GM23338 (cell line): ENCODE data around the gene CDH20.

ENCODE experiments used
- ETS1 ChIP-seq: IDR thresholded peaks from 2 replicates; pipeline ENCODE4 v1.6.1; 2016; ENCODE audit warnings: antibody characterized with exemption
- EZH2 ChIP-seq: fragments of 200-600 bp; sonication (generic); IDR thresholded peaks from one replicate; pipeline ENCODE4 v1.8.0; 2017; ENCODE audit warnings: antibody characterized with exemption, mild to moderate bottlenecking, low read depth; ENCODE audit not compliant: unreplicated experiment
- JUNB ChIP-seq: IDR thresholded peaks from one replicate; pipeline ENCODE4 v1.6.1; 2016; ENCODE audit warnings: antibody characterized with exemption; ENCODE audit not compliant: unreplicated experiment
- TF ChIP-seq, protein P1 (sequence below), 2 experiments: fragments of 200-600 bp in 1 of 2; sonication (generic) in 1 of 2; conservative IDR thresholded peaks; 2 replicates each; pipeline versions ENCODE4 v1.5.1 to v1.6.1; 2016 to 2017; ENCODE audit warnings: antibody characterized with exemption in 2 of 2, low read depth in 2 of 2, mild to moderate bottlenecking in 2 of 2, moderate library complexity in 1 of 2

GRCh38 chr18:61352059-61352458 is 18.8 kb downstream of the CDH20 start:
- TF ChIP-seq, protein P1, sequence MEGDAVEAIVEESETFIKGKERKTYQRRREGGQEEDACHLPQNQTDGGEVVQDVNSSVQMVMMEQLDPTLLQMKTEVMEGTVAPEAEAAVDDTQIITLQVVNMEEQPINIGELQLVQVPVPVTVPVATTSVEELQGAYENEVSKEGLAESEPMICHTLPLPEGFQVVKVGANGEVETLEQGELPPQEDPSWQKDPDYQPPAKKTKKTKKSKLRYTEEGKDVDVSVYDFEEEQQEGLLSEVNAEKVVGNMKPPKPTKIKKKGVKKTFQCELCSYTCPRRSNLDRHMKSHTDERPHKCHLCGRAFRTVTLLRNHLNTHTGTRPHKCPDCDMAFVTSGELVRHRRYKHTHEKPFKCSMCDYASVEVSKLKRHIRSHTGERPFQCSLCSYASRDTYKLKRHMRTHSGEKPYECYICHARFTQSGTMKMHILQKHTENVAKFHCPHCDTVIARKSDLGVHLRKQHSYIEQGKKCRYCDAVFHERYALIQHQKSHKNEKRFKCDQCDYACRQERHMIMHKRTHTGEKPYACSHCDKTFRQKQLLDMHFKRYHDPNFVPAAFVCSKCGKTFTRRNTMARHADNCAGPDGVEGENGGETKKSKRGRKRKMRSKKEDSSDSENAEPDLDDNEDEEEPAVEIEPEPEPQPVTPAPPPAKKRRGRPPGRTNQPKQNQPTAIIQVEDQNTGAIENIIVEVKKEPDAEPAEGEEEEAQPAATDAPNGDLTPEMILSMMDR (conservative IDR thresholded peaks at IDR 0.05; ENCODE audit: low read depth in 2 of 2), result no peak
- TF ChIP-seq EZH2 (no peak), JUNB (no peak), ETS1 (no peak)
